SKM-1 (cell line): ENCODE measurements around the gene OTOP3.
"Not testable (repeated sequence)": the region's sequence is repeated elsewhere in the genome, so short reads cannot be mapped to it uniquely, and the experiment has no call there.

Source experiments
- DNase-seq: peaks from one replicate; lab custom pipeline; 2025; ENCODE audit not compliant: unreplicated experiment; lab: John Stamatoyannopoulos, UW

OTOP3 gene

DNA sequence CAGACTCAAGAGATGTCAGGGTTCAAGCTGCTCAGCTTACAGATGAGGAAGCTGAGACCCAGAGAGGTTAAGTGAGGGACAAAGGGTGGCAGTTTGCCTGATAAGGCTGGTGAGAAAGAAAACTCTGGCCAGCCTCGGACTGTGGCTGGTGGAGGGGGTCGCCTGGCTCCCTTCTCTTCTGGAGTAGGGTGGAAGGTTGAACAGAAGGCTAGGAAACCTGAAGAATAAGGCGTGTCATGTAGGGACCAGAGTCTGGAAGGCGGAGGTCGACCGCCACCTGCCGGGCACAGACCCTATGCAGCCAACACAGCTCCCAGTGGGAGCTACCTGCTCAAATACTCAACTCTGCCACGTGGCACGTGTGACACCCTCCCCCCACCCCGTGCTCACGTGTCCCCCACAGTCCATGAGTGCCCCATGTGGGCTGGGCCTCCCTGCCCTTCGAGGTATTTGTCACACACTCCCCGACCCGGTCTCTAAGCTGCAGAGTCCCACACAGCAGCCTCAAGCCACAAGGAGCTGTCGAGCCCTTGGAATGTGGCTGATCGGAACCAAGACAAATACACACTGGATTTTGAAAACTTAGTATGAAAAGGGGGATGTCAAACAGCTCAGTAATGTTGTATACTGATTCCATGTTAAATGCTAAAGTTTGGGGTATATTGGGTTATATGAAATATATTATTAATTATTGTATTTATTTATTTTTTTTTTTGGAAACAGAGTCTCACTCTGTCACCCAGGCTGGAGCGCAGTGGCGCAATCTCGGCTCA, 25.1 kb downstream of the OTOP3 start:
- peak; percentile 65 for DNase-seq

- DNase-seq, result peak; percentile 59
These were observed 26.1 kb downstream of the OTOP3 start for GRCh38 chr17:74961657-74962350.

DNA sequence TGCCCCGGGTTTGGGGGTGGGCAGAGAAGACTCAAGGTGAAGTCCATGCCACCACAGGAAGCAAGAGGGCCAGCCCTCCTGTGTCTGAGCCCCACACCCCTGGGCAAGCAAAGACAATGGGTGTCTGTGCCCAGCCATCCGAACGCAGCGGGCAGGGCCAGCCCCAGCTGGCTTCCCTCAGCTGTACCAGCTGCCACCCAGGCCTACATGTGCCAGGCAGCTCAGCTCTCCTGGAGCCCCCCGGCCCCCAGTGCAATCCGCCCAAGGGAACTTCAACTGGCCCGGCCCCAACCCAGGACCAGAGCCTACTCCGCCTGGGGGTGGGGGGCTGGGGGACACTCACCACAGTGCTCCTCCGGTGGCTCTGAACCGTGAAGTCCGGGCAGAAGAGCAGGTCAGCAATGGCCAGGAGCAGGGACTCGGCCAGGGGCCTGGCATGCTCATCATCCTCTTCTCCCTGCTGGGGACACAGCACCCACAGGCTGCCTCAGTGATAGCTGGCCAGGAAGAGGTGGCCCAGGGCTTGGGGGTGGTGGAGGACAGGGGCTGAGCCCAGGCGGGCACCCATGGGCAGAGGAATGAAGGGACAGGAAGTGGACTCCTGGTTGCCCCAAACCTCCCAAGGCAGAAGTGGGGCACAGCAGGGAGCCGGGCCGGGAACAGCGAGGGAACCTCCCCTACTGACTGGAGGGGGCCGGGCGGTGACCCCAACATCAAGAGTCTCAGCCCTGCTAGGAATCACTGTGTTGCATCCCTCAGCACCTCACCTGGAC, 27.1 kb downstream of the OTOP3 start:
- DNase-seq, result no peak

DNA sequence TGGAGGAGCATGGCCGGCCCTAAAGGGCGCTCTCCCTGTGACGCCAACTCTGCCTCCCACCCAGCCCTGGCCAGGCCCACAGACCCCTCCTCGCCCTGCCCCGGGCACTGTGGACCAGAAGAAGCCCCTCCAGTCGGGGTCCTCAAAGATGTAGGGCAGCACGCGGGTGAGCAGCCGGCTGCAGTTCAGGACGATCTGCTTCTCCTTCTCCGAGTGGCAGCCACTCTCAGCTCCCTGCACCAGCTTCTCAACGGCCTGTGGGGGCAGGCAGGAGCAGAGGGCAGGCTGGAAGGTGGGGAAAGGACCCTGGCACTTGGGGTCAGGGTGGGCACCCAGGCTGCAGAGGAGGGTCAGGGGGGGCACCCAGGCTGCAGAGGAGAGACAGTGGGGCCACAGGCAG, 28.0 kb downstream of the OTOP3 start:
- DNase-seq, result no peak

DNA sequence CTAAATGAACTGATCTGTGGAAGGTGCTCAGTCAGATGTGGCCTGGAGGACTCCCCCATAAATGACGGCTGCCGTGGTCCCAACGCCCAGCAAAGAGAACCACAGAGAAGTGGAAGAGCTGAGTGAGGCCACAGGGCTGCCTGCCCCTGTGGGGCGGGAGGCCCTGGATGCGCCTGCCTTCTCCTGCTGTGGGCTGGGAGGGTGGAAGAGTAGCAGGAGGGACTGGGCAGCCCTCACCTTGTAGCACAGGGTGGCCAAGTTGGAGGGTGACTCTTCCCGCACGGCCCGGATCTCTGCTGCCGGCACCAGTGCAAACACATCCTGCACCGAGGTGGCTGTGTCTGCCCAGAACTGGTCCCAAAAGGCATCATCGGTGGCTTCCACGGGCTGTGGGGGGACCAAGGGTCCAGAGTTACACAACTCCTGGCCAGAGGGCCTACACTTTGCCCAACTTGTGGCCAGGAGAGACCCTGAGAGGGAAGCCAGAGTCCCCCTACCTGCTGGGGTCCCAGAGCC, 28.6 kb downstream of the OTOP3 start:
- DNase-seq, result no peak

DNA sequence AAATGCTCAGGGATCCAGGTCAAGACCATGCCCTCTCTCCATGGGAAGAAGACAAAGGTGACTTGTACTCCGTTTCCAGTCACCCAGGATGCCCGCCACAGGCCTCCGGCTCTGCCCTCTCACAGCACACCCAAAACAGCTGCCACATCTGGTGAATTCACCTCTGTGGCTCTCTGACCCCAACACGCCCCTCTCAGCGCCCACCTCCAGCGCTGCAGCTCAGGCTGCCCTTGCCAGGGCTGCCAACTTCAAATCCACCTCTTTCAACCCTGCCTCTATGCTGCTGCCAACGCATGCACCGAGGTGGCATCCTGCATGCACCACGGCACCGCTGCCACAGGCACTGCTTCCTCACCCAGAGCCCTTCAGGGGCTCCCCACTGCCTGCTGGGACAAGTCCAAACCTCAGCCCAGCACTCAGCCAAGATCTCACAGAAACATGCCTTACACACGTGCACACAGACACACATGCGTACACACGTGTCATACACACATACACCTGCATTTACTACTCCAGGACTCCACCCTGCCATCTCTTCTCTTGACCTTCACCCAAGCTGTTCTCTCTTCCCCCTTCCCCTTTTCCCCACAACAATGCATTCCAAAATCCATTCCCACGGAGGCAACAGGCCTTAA, 29.4 kb downstream of the OTOP3 start:
- DNase-seq, result no peak

DNA sequence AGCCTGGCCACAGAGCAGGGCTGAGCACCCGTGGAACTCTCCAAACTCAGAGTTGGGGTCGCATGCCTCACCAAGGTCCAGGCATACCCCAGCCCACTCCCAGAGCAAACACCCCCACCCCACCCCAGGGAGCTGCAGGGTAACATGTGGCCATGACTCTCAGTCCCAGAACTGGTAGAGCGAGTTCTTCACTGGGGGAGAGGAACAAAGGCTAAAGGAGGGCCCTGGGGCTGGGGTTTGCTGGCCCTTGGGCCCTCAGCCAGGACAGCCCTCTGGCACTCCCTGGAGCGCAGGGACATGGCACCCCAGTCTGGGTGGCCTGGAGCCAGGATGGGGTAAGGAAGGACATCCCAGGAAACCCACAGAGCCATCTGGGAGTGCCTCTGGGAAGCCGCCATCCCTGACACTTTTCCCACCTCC, 32.7 kb downstream of the OTOP3 start:
- DNase-seq, result no peak

GRCh38 chr17:74969501-74969900, 33.8 kb downstream of the OTOP3 start:
- DNase-seq, result not testable (repeated sequence)

- no peak for DNase-seq
These were observed 34.7 kb downstream of the OTOP3 start for GRCh38 chr17:74970395-74970794.

DNA sequence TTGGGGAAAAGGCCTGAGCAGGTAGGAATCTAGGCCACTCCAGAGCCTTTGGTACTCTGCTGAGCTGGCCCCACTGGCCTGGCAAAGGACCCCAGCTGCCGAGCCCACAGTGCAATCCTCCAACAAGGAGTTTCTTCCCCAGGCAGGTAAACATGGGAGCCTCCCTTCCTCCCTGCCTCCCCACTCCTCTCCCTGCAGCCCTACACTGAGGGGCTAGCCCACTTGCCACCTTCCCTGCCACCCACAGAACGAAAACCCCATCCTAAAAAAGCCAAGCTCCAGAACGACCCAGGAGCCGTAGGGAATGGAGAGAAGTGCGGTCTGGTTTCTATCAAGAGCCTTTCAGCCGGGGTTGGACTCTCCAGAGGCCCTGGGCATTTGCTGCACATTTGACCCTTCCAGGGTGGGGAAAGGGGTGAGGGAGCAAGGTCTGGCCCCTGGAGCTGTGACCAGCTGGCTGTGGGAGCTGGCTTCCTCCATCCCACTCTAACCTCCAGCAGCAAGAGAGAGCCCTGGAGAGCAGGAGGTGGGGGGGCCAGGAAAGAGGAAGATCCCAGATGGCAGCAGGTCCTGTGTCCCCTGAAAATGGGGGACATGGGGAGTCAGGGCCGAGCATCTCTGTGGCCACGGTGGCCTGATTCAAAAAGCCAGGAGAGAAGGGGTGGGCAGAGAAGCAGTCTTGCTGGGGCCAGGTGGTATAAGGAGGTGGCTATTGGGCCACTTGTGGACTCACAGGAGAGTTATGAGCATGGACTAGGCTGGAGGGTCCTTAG, 35.6 kb downstream of the OTOP3 start:
- DNase-seq, result no peak

- DNase-seq, result no peak
These were observed 36.1 kb downstream of the OTOP3 start for GRCh38 chr17:74971842-74972106.

DNA sequence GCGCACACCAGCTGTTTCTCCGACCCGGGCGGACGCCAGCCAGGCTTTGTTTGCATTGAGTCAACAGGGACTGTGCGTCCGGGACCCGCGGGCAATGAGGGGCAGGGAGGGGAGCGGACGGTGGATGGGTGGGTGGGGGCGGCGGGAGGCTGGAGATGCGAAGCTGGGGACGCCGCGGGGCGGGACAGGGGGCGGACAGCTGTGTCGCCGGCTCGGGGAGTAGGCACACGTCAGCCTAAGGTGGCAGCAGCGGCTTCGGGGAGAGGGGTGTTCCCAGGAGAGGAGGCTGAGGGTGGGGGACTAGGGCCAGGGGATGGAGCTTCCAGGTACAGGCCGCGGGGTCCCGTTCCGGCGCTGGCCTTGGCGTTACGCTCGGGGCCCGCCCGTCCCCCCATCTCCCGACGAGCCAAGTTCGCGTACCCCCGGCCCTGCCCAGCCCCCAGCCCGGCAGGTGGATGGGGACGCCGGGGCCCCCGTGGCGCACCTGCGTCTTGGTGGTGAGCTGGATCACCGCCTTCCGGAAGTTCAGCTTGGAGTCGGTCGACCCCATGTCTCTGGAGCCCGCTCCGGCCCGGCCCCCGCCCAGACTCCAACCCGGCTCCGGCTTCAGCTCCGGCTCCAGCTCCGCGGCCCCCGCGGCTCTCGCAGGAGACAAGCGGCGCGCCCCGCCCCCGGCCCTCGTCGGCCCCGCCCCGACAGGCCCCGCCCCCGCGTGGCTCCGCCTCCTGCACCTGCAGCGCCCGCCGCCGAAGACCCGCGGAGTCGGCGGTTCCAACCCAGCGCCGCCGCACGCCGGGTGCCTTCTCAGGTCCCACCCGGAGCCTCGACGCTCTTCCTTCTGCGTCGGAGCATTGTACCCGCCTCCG, 36.6 kb downstream of the OTOP3 start, which contains the start of gene HID1:
HID1 (minus strand) TSS at position 653 of the 866 bp plus-strand sequence; CDS start at position 550, 103 bp downstream.
- no peak for DNase-seq

DNA sequence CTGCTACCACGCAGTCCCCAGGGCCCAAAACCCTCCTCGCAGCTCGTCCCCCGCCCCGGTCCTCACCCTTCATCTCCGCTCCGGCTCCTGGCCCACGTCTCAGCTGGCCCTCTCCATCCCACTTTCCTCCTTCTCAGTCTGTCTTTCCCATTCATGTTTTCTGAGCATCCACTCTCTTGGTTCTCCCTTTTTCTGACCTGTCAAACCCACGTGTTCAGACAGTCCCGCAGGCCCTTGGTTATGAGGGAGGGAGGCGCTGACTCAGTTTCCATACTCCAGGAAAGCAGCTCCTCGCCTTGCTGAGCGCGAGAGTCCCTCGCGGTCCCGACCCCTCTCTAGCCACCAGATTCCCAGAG, 37.3 kb downstream of the OTOP3 start:
- no peak for DNase-seq

GRCh38 chr17:74975943-74976342, 40.2 kb downstream of the OTOP3 start:
- DNase-seq, result no peak

GRCh38 chr17:74977802-74978201, 42.1 kb downstream of the OTOP3 start:
- no peak for DNase-seq

GRCh38 chr17:74978240-74978639, 42.5 kb downstream of the OTOP3 start:
- no peak for DNase-seq

DNA sequence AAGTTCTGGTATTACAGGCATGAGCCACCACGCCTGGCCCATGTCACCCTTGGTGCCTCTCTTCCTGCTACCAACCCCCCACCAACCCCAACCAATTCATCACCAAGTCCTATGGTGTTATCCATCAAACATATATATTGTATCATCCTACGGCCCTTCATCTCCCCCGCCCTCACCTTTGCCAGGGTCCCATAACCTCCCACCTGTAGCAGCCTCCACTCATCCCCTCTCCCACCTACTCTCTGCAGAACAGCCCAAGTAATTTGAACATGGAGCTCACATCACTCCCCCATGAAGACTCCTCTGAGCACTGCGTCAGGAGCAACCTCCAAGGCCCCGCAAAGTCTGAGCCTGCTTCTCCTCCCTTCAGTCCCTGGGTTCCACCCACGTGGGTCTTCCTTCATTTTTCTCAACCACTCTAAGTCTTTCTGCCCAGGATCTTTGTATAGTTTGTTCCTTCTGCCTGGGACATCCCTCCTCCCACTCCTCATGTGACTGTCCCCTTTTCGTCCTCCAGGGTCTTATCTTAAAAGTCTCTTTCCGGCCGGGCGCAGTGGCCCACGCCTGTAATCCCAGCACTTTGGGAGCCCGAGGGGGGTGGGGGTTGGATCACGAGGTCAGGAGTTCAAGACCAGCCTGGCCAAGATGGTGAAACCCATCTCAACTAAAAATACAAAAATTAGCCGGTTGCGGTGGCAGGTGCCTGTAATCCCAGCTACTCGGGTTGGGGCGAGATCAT, 43.9 kb downstream of the OTOP3 start:
- no peak for DNase-seq

DNA sequence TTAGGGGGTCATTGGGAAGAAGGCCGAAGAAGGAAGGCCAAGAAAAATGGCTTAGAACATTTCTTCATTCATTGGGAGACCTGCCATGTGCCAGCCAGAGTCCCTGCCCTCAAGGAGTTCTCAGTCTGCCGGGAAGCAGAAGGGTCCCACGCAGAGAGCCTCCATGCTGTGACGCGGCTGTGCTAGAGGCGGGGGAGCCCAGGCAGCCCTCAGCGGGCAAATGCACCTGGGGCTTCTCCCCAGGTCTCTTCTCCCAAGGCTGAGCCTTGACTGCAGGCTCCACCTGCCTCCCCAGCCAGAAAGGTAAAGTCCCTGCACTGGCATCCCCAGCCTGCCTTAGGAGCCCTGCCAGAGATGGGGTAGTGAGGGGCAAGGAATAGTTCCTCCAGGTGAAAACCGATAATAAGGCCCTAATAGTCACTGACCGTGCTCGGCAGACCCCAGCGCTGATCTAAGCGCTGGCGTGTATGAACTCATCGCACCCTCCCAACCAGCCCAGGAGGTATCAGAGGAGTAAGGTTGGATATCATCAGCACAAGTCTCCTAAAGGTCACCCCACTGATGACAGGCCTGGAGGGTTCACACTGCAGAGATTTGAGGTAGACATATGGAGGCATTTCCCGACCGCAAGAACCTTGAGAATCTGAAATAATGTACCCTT, 45.8 kb downstream of the OTOP3 start:
- no peak for DNase-seq
